ENCODE data around the gene TYW1B. TPM values are rescaled to one million over a fixed set of nuclear protein-coding genes. Genes with fewer than 3 reads are reported as not detected.
"Not testable (repeated sequence)": the region's sequence is repeated elsewhere in the genome, so short reads cannot be mapped to it uniquely, and the experiment has no call there.

TYW1B gene
- total and polyA plus RNA-seq, 2 donors (not counting 3 experiments of a cell fraction or from before 2014, with no cell fraction given), result 0.69 to 2.7 TPM

DNA sequence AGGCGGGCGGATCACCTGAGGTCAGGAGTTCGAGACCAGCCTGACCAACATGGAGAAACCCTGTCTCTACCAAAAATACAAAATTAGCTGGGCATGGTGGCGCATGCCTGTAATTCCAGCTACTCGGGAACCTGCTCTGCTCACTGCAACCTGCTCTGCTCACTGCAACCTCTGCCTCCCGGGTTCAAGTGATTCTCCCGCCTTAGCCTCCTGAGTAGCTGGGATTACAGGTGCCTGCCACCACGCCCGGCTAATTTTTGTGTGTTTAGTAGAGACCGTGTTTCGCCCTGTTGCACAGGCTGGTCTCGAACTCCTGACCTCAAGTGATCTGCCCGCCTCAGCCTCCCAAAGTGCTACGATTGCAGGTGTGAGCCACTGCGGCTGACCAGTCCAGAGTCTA, 16.1 kb upstream of the TYW1B start:
- H3K4me3 ChIP-seq (replicated peaks in 1 of 3; ENCODE audit: insufficient read depth in 1 of 3, low read depth in 1 of 3, low read length in 3 of 3); H3K36me3 ChIP-seq (ENCODE audit: control insufficient read depth in 2 of 2, extremely low read depth in 1 of 2, insufficient read depth in 2 of 2, low read length in 2 of 2); FAIRE-seq; H4K20me1 ChIP-seq (replicated peaks; ENCODE audit: control insufficient read depth, extremely low read depth, insufficient read depth, low read length); H2AFZ ChIP-seq (ENCODE audit: low read depth, low read length); H3K27ac ChIP-seq (ENCODE audit: insufficient read depth, low read depth, low read length); dilution Hi-C loops (cut with MboI; ENCODE audit: extremely low pct_ligation_motif_present, low sequenced_read_pairs); H3K4me2 ChIP-seq (ENCODE audit: insufficient read depth, low read length); H3K27me3 ChIP-seq (ENCODE audit: control insufficient read depth in 2 of 2, insufficient read depth in 2 of 2, low read length in 2 of 2); H3K9me3 ChIP-seq (replicated peaks; ENCODE audit: control insufficient read depth, insufficient read depth, low read length); POLR2A ChIA-PET; H3K79me2 ChIP-seq (ENCODE audit: control insufficient read depth, insufficient read depth, low read length); H3K4me1 ChIP-seq (ENCODE audit: control insufficient read depth, extremely low read depth, insufficient read depth, low read length); H3K9me1 ChIP-seq (replicated peaks; ENCODE audit: control insufficient read depth, extremely low read depth, insufficient read depth, low read length); H3K9ac ChIP-seq (replicated peaks; ENCODE audit: extremely low read depth, insufficient read depth, low read length); DNase-seq (ENCODE audit: low read depth, low spot score); CTCF ChIA-PET; BruUV-seq (replicated peaks); intact Hi-C loops (cut with micrococcal nuclease): not testable (repeated sequence)

GRCh38 chr7:72843166-72843565, 15.2 kb upstream of the TYW1B start:
- CTCF ChIA-PET; H3K27ac ChIP-seq (ENCODE audit: insufficient read depth, low read depth, low read length); BruUV-seq (replicated peaks); intact Hi-C loops (cut with micrococcal nuclease); H2AFZ ChIP-seq (ENCODE audit: low read depth, low read length); H3K79me2 ChIP-seq (ENCODE audit: control insufficient read depth, insufficient read depth, low read length); H3K9me1 ChIP-seq (replicated peaks; ENCODE audit: control insufficient read depth, extremely low read depth, insufficient read depth, low read length); H3K4me3 ChIP-seq (replicated peaks in 1 of 3; ENCODE audit: insufficient read depth in 1 of 3, low read depth in 1 of 3, low read length in 3 of 3); H3K9me3 ChIP-seq (replicated peaks; ENCODE audit: control insufficient read depth, insufficient read depth, low read length); H3K9ac ChIP-seq (replicated peaks; ENCODE audit: extremely low read depth, insufficient read depth, low read length); H3K27me3 ChIP-seq (ENCODE audit: control insufficient read depth in 2 of 2, insufficient read depth in 2 of 2, low read length in 2 of 2); DNase-seq (ENCODE audit: low read depth, low spot score); dilution Hi-C loops (cut with MboI; ENCODE audit: extremely low pct_ligation_motif_present, low sequenced_read_pairs); H3K36me3 ChIP-seq (ENCODE audit: control insufficient read depth in 2 of 2, extremely low read depth in 1 of 2, insufficient read depth in 2 of 2, low read length in 2 of 2); H4K20me1 ChIP-seq (replicated peaks; ENCODE audit: control insufficient read depth, extremely low read depth, insufficient read depth, low read length); POLR2A ChIA-PET; H3K4me1 ChIP-seq (ENCODE audit: control insufficient read depth, extremely low read depth, insufficient read depth, low read length); H3K4me2 ChIP-seq (ENCODE audit: insufficient read depth, low read length): not testable (repeated sequence)
- peak; percentile 73 for FAIRE-seq

DNA sequence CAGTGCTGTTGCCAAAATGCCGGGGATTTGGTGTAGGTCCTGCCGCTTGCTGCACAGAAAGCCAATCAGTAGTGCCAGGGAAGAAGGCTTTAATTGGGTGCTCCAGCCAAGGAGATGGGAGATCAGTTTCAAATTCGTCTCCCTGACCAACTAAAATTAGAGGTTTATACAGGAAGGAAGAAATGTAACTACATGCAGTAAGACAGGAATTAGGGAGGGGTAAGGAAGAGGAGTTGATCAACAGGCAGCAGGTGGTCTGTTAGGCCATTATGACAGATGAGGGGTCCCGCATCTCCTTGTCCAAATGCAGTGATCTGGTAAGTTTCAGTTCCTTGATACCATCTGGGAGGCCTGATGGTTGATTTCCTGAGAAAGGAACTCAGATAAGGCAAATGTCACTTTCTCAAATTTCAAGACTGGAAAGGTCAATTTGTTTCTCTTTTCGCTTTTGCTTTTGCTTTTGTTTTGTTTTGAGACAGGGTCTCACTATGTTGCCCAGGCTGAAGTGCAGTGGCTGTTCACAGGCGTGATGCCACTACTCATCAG, 13.0 kb upstream of the TYW1B start:
- H3K36me3 ChIP-seq (ENCODE audit: control insufficient read depth in 2 of 2, extremely low read depth in 1 of 2, insufficient read depth in 2 of 2, low read length in 2 of 2); intact Hi-C loops (cut with micrococcal nuclease); BruUV-seq (replicated peaks); POLR2A ChIA-PET; H2AFZ ChIP-seq (ENCODE audit: low read depth, low read length); H3K27me3 ChIP-seq (ENCODE audit: control insufficient read depth in 2 of 2, insufficient read depth in 2 of 2, low read length in 2 of 2); FAIRE-seq; H3K9ac ChIP-seq (replicated peaks; ENCODE audit: extremely low read depth, insufficient read depth, low read length); H3K4me2 ChIP-seq (ENCODE audit: insufficient read depth, low read length); H3K9me3 ChIP-seq (replicated peaks; ENCODE audit: control insufficient read depth, insufficient read depth, low read length); CTCF ChIA-PET; H3K4me1 ChIP-seq (ENCODE audit: control insufficient read depth, extremely low read depth, insufficient read depth, low read length); H4K20me1 ChIP-seq (replicated peaks; ENCODE audit: control insufficient read depth, extremely low read depth, insufficient read depth, low read length); dilution Hi-C loops (cut with MboI; ENCODE audit: extremely low pct_ligation_motif_present, low sequenced_read_pairs); H3K9me1 ChIP-seq (replicated peaks; ENCODE audit: control insufficient read depth, extremely low read depth, insufficient read depth, low read length); H3K79me2 ChIP-seq (ENCODE audit: control insufficient read depth, insufficient read depth, low read length); H3K27ac ChIP-seq (ENCODE audit: insufficient read depth, low read depth, low read length); H3K4me3 ChIP-seq (replicated peaks in 1 of 3; ENCODE audit: insufficient read depth in 1 of 3, low read depth in 1 of 3, low read length in 3 of 3): not testable (repeated sequence)
- peak; percentile 2 for DNase-seq (ENCODE audit: low read depth, low spot score)

- H3K36me3 ChIP-seq (ENCODE audit: control insufficient read depth in 2 of 2, extremely low read depth in 1 of 2, insufficient read depth in 2 of 2, low read length in 2 of 2); H3K4me1 ChIP-seq (ENCODE audit: control insufficient read depth, extremely low read depth, insufficient read depth, low read length); dilution Hi-C loops (cut with MboI; ENCODE audit: extremely low pct_ligation_motif_present, low sequenced_read_pairs); H3K9me3 ChIP-seq (replicated peaks; ENCODE audit: control insufficient read depth, insufficient read depth, low read length); DNase-seq (ENCODE audit: low read depth, low spot score); FAIRE-seq; H3K9ac ChIP-seq (replicated peaks; ENCODE audit: extremely low read depth, insufficient read depth, low read length); H3K4me2 ChIP-seq (ENCODE audit: insufficient read depth, low read length); H3K9me1 ChIP-seq (replicated peaks; ENCODE audit: control insufficient read depth, extremely low read depth, insufficient read depth, low read length); H3K79me2 ChIP-seq (ENCODE audit: control insufficient read depth, insufficient read depth, low read length); H3K4me3 ChIP-seq (replicated peaks in 1 of 3; ENCODE audit: insufficient read depth in 1 of 3, low read depth in 1 of 3, low read length in 3 of 3); H3K27ac ChIP-seq (ENCODE audit: insufficient read depth, low read depth, low read length); POLR2A ChIA-PET; BruUV-seq (replicated peaks); H3K27me3 ChIP-seq (ENCODE audit: control insufficient read depth in 2 of 2, insufficient read depth in 2 of 2, low read length in 2 of 2); intact Hi-C loops (cut with micrococcal nuclease); H2AFZ ChIP-seq (ENCODE audit: low read depth, low read length); H4K20me1 ChIP-seq (replicated peaks; ENCODE audit: control insufficient read depth, extremely low read depth, insufficient read depth, low read length): not testable (repeated sequence)
- CTCF ChIA-PET, result interaction anchor here (0.7 to 1.1 kb wide), 2 partner anchors 57 to 82 kb away, joined by 3 read pairs; no protein-coding TSS in a partner anchor
These were observed 10.3 kb upstream of the TYW1B start for GRCh38 chr7:72838315-72838714.
